AG04450 (cell line): Measurements from ENCODE around the gene ADGRV1. TPM values are rescaled to one million over a fixed set of nuclear protein-coding genes. Genes with fewer than 3 reads are reported as not detected.
"Not testable (repeated sequence)": the region's sequence is repeated elsewhere in the genome, so short reads cannot be mapped to it uniquely, and the experiment has no call there.

Experiments used
- CTCF ChIA-PET: fragments of 300-600, 350-600 bp; formaldehyde crosslinking; extraction: SDS; loops from one replicate; lab custom pipeline; 2022; ENCODE audit warnings: antibody characterized with exemption, inconsistent platforms; lab: Charles Lee
- POLR2A ChIA-PET: fragments of 350-600 bp; formaldehyde crosslinking; extraction: SDS; loops from one replicate; lab custom pipeline; 2021; ENCODE audit warnings: antibody characterized with exemption, inconsistent platforms; lab: Yijun Ruan, JAX
- DNase-seq: peaks from one replicate; pipeline ENCODE4 v3.0.0-alpha.2; 2011; ENCODE audit warnings: low read depth, low spot score
- H3K27ac ChIP-seq: one replicate; pipeline ENCODE4 v1.5.1; 2012; ENCODE audit warnings: low read depth, low read length, control low read depth
- H3K27me3 ChIP-seq: one replicate; pipeline ENCODE4 v1.6.0; 2012; ENCODE audit warnings: low read length; ENCODE audit not compliant: control insufficient read depth, insufficient read depth
- H3K4me3 ChIP-seq: 2 replicates; pipeline ENCODE4 v1.5.1; 2011; ENCODE audit warnings: mild to moderate bottlenecking, low read depth, low read length, control low read depth
- H3K9me3 ChIP-seq: 2 replicates; pipeline ENCODE4 v1.5.1; 2012; ENCODE audit warnings: low read length; ENCODE audit not compliant: control insufficient read depth, insufficient read depth
- polyA plus RNA-seq: library from polyadenylated mRNA; depleted of rRNA; stranded (reverse); fragments of >200 nt; gene quantifications from 2 replicates; pipeline ENCODE4 v1.2.3, GENCODE V29; 2011
- TF ChIP-seq, protein P1 (sequence below): IDR thresholded peaks from 2 replicates; pipeline ENCODE4 v1.5.1; 2011; ENCODE audit warnings: low read depth, low read length, control low read depth, inconsistent platforms

Gene ADGRV1
- polyA plus RNA-seq, 1 experiment, result 0.06 TPM

DNA sequence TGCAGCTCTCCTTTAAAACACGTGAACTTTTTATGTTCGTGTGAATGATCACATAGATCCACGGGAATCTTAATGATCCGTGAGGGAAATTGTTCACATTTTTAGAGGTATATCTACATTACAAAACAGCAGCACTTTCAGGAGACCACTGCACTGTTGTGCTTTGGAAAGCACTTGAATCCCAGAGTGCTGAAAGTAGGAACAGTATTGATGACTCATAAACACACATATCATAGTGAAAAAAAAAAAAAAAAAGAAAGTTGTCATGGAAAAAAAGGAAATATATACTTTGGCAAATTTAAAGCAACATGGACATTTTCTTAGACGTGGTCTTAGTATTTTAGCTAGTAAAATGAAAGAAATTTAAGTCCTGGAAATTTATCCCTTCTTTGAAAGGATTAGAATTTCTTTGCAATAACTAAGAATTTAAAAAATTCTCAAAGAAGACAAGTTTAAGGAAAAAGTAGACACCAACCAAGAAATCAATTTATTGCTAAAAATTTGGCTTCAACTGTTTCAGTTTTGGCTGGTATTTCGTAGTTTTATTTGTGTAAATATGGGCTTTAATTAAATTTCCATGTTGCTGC is 55.4 kb downstream of the ADGRV1 start:
- POLR2A ChIA-PET, result no interaction called here
- no peak for DNase-seq

DNA sequence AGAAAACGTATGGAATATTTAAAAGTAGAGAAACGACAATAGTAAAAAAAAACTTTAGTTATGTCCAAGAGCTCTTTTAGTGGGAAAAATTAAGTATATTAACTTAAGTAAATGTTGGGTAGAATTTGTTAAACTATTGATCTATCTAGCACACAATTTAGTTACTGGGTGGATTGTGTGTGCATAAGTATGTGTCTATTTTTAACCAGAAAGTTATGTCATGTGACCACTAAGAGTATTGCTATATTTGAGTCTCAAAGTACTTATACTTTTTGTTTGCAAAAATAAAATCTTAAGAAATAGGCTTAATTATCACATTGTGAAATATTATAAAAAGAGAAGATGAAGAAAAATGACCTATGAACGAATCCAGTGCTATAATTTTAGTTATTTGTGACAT is 56.8 kb downstream of the ADGRV1 start:
- no peaks in the 10 kb centered on the region for H3K9me3 ChIP-seq

More for the DNA sequence above, 55.4 kb downstream of the ADGRV1 start:
- H3K27me3 ChIP-seq, result no peaks in the 10 kb centered on the region
- no peak overlapping the region for H3K27ac ChIP-seq
- TF ChIP-seq, protein P1, sequence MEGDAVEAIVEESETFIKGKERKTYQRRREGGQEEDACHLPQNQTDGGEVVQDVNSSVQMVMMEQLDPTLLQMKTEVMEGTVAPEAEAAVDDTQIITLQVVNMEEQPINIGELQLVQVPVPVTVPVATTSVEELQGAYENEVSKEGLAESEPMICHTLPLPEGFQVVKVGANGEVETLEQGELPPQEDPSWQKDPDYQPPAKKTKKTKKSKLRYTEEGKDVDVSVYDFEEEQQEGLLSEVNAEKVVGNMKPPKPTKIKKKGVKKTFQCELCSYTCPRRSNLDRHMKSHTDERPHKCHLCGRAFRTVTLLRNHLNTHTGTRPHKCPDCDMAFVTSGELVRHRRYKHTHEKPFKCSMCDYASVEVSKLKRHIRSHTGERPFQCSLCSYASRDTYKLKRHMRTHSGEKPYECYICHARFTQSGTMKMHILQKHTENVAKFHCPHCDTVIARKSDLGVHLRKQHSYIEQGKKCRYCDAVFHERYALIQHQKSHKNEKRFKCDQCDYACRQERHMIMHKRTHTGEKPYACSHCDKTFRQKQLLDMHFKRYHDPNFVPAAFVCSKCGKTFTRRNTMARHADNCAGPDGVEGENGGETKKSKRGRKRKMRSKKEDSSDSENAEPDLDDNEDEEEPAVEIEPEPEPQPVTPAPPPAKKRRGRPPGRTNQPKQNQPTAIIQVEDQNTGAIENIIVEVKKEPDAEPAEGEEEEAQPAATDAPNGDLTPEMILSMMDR, result no peak
- no peak overlapping the region for H3K4me3 ChIP-seq
- CTCF ChIA-PET, result interaction anchor here (0.7 kb wide), 2 partner anchors 54 to 184 kb away, joined by 3 read pairs; no protein-coding TSS in a partner anchor
- no peaks in the 10 kb centered on the region for H3K9me3 ChIP-seq

DNA sequence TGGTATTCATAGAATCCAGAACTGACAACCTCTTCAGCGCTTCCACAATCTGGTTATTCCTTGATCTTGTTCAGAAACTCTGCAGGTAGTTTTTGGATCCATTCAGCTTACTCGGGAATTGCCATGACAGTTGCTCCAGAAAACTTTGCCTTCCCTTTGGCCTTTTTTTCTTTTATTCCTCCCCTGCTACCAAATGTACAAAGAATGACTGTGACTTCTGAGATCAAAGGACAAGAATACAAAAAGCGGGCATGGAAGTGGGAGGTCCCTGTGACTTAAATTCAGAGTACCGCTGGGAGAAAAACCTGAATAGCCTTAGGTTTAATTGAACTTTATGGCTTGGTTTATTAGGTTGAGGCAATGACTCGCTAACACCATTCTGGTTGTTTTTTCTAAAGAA is 59.5 kb downstream of the ADGRV1 start:
- Histone ChIP-seq H3K27me3 (no peaks in the 10 kb centered on the region), H3K9me3 (no peaks in the 10 kb centered on the region), H3K27ac (no peak overlapping the region), H3K4me3 (no peak overlapping the region)
- ChIA-PET CTCF (interaction anchor here (1.0 kb wide), 1 partner anchor 179 kb away, joined by 3 read pairs; no protein-coding TSS in a partner anchor), POLR2A (no interaction called here)
- DNase-seq, result no peak
- TF ChIP-seq, protein P1, result no peak

More for the DNA sequence above, 56.8 kb downstream of the ADGRV1 start:
- CTCF ChIA-PET, result no interaction called here
- no peak for DNase-seq
- Histone ChIP-seq H3K27ac (no peak overlapping the region), H3K4me3 (no peak overlapping the region), H3K27me3 (no peaks in the 10 kb centered on the region)
- POLR2A ChIA-PET, result no interaction called here
- TF ChIP-seq, protein P1, result no peak

DNA sequence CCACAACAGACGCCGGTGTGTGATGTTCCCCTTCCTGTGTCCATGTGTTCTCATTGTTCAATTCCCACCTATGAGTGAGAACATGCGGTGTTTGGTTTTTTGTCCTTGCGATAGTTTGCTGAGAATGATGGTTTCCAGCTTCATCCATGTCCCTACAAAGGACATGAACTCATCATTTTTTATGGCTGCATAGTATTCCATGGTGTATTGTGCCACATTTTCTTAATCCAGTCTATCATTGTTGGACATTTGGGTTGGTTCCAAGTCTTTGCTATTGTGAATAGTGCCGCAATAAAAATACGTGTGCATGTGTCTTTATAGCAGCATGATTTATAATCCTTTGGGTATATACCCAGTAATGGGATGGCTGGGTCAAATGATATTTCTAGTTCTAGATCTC is 61.2 kb downstream of the ADGRV1 start:
- DNase-seq, POLR2A ChIA-PET, H3K27ac ChIP-seq, H3K9me3 ChIP-seq, H3K4me3 ChIP-seq, H3K27me3 ChIP-seq, CTCF ChIA-PET: not testable (repeated sequence)

DNA sequence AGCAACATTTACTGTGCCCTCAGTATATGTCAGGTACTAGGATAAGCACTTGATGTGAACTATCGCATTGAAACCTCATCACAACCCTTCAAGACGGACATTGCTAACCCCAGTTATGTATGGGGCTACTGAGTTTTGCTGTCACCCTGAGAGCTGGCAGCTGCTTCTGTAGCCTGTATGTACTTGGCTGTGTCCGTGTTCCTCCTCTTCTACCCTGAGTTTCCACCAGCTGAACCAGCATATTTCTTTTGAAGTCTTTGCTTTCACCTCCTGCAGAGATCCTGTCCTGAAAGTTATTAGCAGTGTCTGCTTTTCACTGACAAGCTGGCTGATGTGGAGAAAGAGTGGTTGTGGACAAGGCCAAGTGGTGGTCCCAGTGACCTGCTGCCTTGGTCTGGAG is 63.3 kb downstream of the ADGRV1 start:
- H3K27me3 ChIP-seq, result no peaks in the 10 kb centered on the region
- DNase-seq, result no peak
- no peak overlapping the region for H3K4me3 ChIP-seq
- TF ChIP-seq, protein P1, result no peak
- CTCF ChIA-PET, result no interaction called here
- H3K27ac ChIP-seq, result no peak overlapping the region
- H3K9me3 ChIP-seq, result no peaks in the 10 kb centered on the region
- POLR2A ChIA-PET, result no interaction called here
